ENCODE data around the gene CREB3L2. TPM values are rescaled to one million over a fixed set of nuclear protein-coding genes. Genes with fewer than 3 reads are reported as not detected.

Gene CREB3L2
- total and polyA plus RNA-seq, 10 of the 15 experiments (the other 5 are each of a cell fraction or from before 2014, with no cell fraction given) = 6.4 to 67.1 (median 26.2) TPM

- ChIA-PET CTCF (interaction anchor here (1.2 to 2.1 kb wide), 4 partner anchors 10 to 27 kb away, joined by 4 to 8 read pairs (median 4); no protein-coding TSS in a partner anchor), POLR2A (no interaction called here), RAD21 (ENCODE audit: unreplicated experiment) (interaction anchor here (1.2 to 1.6 kb wide), 2 partner anchors 29 to 32 kb away, joined by 3 to 4 read pairs; partner anchors contain the start of gene CREB3L2), SMC1A (ENCODE audit: uncharacterized antibody, unreplicated experiment) (interaction anchor here (0.9 to 3.3 kb wide), 3 partner anchors 8 to 54 kb away, joined by 4 to 17 read pairs (median 4); no protein-coding TSS in a partner anchor)
- WGBS (ENCODE audit: insufficient coverage, insufficient replicate concordance, low lambda C conversion rate, missing lambda C conversion rate) = 46% methylated on average over 7 of the region's 7 CpGs
- Histone ChIP-seq H3K36me3 (ENCODE audit: control insufficient read depth in 2 of 2, insufficient read depth in 2 of 2, low read length in 1 of 2) (no peaks in the 10 kb centered on the region), H3K9me3 (replicated peaks; ENCODE audit: control insufficient read depth, insufficient read depth, low read length) (peaks cover 8% of the 10 kb centered on the region), H3K4me2 (ENCODE audit: control insufficient read depth, insufficient read depth) (no peak overlapping the region), H3K27me3 (replicated peaks in 1 of 2; ENCODE audit: control insufficient read depth in 2 of 2, insufficient read depth in 2 of 2, low read length in 1 of 2) (no peaks in the 10 kb centered on the region), H3K79me2 (ENCODE audit: control insufficient read depth, insufficient read depth, low read length) (no peaks in the 10 kb centered on the region), H3K9ac (ENCODE audit: control insufficient read depth, insufficient read depth, low read length) (no peak overlapping the region), H2AFZ (ENCODE audit: control insufficient read depth, low read depth, low read length) (no peak overlapping the region), H4K20me1 (ENCODE audit: control insufficient read depth, insufficient read depth) (no peaks in the 10 kb centered on the region), H3K27ac (ENCODE audit: control insufficient read depth, insufficient read depth) (no peak overlapping the region), H3K4me1 (ENCODE audit: control insufficient read depth, insufficient read depth, low read length) (peaks cover 47% of the 10 kb centered on the region), H3K4me3 (no peak overlapping the region)
- DNase-seq (ENCODE audit: low read depth, low spot score) (no peak), ATAC-seq (no peak), FAIRE-seq (no peak)
- TF ChIP-seq CBFB (IDR thresholded peaks at IDR 0.05; ENCODE audit: low read depth) (no peak), IRF3 (IDR thresholded peaks at IDR 0.05) (no peak), TCF12 (IDR thresholded peaks at IDR 0.05; ENCODE audit: low read depth, low read length) (no peak)
- in situ Hi-C loops (cut with MboI) (no loop called here), intact Hi-C loops (cut with micrococcal nuclease; ENCODE audit: unreplicated experiment) (no loop called here)
- BruUV-seq (replicated peaks) = no TSS peak
Measured at GRCh38 chr7:138030679-138031351, 28.9 kb upstream of the CREB3L2 start.

- no peak for FAIRE-seq
- TF ChIP-seq, protein P1, sequence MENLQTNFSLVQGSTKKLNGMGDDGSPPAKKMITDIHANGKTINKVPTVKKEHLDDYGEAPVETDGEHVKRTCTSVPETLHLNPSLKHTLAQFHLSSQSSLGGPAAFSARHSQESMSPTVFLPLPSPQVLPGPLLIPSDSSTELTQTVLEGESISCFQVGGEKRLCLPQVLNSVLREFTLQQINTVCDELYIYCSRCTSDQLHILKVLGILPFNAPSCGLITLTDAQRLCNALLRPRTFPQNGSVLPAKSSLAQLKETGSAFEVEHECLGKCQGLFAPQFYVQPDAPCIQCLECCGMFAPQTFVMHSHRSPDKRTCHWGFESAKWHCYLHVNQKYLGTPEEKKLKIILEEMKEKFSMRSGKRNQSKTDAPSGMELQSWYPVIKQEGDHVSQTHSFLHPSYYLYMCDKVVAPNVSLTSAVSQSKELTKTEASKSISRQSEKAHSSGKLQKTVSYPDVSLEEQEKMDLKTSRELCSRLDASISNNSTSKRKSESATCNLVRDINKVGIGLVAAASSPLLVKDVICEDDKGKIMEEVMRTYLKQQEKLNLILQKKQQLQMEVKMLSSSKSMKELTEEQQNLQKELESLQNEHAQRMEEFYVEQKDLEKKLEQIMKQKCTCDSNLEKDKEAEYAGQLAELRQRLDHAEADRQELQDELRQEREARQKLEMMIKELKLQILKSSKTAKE (IDR thresholded peaks at IDR 0.05; ENCODE audit: low read depth, poor library complexity, severe bottlenecking) = no peak
- TF ChIP-seq KDM1A (IDR thresholded peaks at IDR 0.05; ENCODE audit: borderline replicate concordance) (no peak), ZNF207 (IDR thresholded peaks at IDR 0.05; ENCODE audit: borderline replicate concordance) (no peak), SREBF2 (IDR thresholded peaks at IDR 0.05; ENCODE audit: low read length) (no peak), STAT1 (conservative IDR thresholded peaks at IDR 0.05) (no peak), NRF1 (conservative IDR thresholded peaks at IDR 0.05; ENCODE audit: low read depth, low read length) (no peak), CREM (IDR thresholded peaks at IDR 0.05; ENCODE audit: low read depth) (no peak), ZNF217 (IDR thresholded peaks at IDR 0.05) (no peak), EZH2 (IDR thresholded peaks at IDR 0.05; ENCODE audit: borderline replicate concordance, control insufficient read depth, low read depth, low read length) (no peak)
- TF ChIP-seq, protein P2, sequence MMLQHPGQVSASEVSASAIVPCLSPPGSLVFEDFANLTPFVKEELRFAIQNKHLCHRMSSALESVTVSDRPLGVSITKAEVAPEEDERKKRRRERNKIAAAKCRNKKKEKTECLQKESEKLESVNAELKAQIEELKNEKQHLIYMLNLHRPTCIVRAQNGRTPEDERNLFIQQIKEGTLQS (IDR thresholded peaks at IDR 0.05; ENCODE audit: borderline replicate concordance, extremely low read depth, low read depth, low read length) = no peak
Measured at GRCh38 chr7:138029941-138030340, 28.1 kb upstream of the CREB3L2 start.

More at GRCh38 chr7:138029941-138030340, 28.1 kb upstream of the CREB3L2 start:
- in situ Hi-C loops (cut with MboI) (no loop called here), intact Hi-C loops (cut with micrococcal nuclease; ENCODE audit: unreplicated experiment) (loop anchor here (5.0 kb wide), 1 partner anchor 432 kb away; the partner anchor contains the start of gene TRIM24)
- no peaks in the 10 kb centered on the region for H4K20me1 ChIP-seq (ENCODE audit: control insufficient read depth, insufficient read depth)
- peaks cover 56% of the 10 kb centered on the region for H3K4me1 ChIP-seq (ENCODE audit: control insufficient read depth, insufficient read depth, low read length)
- no peaks in the 10 kb centered on the region for H3K79me2 ChIP-seq (ENCODE audit: control insufficient read depth, insufficient read depth, low read length)
- H3K9me3 ChIP-seq (replicated peaks; ENCODE audit: control insufficient read depth, insufficient read depth, low read length) = peaks cover 9% of the 10 kb centered on the region; the same call in 2 of the 3 replicates
- BruUV-seq (replicated peaks) = no TSS peak
- POLR2A ChIA-PET = no interaction called here
- RAD21 ChIA-PET (ENCODE audit: unreplicated experiment) = no interaction called here
- H3K9ac ChIP-seq (ENCODE audit: control insufficient read depth, insufficient read depth, low read length) = no peak overlapping the region
- H3K4me2 ChIP-seq (ENCODE audit: control insufficient read depth, insufficient read depth) = no peak overlapping the region
- DNase-seq (ENCODE audit: low read depth, low spot score) (no peak), ATAC-seq (no peak)
- SMC1A ChIA-PET (ENCODE audit: uncharacterized antibody, unreplicated experiment) = interaction anchor here (0.9 kb wide), 1 partner anchor 35 kb away, joined by 6 read pairs; no protein-coding TSS in a partner anchor
- H3K36me3 ChIP-seq (ENCODE audit: control insufficient read depth in 2 of 2, insufficient read depth in 2 of 2, low read length in 1 of 2) = no peaks in the 10 kb centered on the region
- CTCF ChIA-PET = interaction anchor here (1.2 to 2.1 kb wide), 2 partner anchors 14 to 27 kb away, joined by 5 to 8 read pairs; no protein-coding TSS in a partner anchor
- H3K27me3 ChIP-seq (replicated peaks in 1 of 2; ENCODE audit: control insufficient read depth in 2 of 2, insufficient read depth in 2 of 2, low read length in 1 of 2) = no peaks in the 10 kb centered on the region
- no peak overlapping the region for H3K4me3 ChIP-seq
- WGBS (ENCODE audit: insufficient coverage, insufficient replicate concordance, low lambda C conversion rate, missing lambda C conversion rate) = 100% methylated on average over 2 of the region's 2 CpGs
- no peak overlapping the region for H2AFZ ChIP-seq (ENCODE audit: control insufficient read depth, low read depth, low read length)
- no peak overlapping the region for H3K27ac ChIP-seq (ENCODE audit: control insufficient read depth, insufficient read depth)

All from GM12878 (cell line).